DND-41 (cell line): ENCODE results near the gene HNRNPAB.

Source experiments
- ATAC-seq: fragments of 200-7000 bp; cut with Tn5 transposase; 3 replicates; pipeline ENCODE4 v1.9.1; 2021; ENCODE audit warnings: low read depth; ENCODE audit not compliant: insufficient read depth
- DNase-seq: peaks from one replicate; pipeline ENCODE4 v3.0.0-alpha.2; 2020
- H2AFZ ChIP-seq: 2 replicates; pipeline ENCODE4 v1.6.0; 2012; ENCODE audit warnings: low read depth, low read length
- H3K27ac ChIP-seq: 2 replicates; pipeline ENCODE4 v1.5.1; 2012; ENCODE audit warnings: low read length, inconsistent platforms
- H3K27me3 ChIP-seq: fragments of 200-600 bp; sonication (generic); 2 replicates; pipeline ENCODE4 v1.6.0; 2012; ENCODE audit warnings: low read length, mild to moderate bottlenecking, inconsistent platforms; ENCODE audit not compliant: insufficient read depth, poor library complexity
- H3K36me3 ChIP-seq: 2 replicates; pipeline ENCODE4 v1.5.1; 2012; ENCODE audit warnings: low read length, inconsistent platforms; ENCODE audit not compliant: insufficient read depth
- H3K4me1 ChIP-seq: 2 replicates; pipeline ENCODE4 v1.5.1; 2012; ENCODE audit warnings: mild to moderate bottlenecking, low read length; ENCODE audit not compliant: insufficient read depth
- H3K4me2 ChIP-seq: 2 replicates; pipeline ENCODE4 v1.6.0; 2012; ENCODE audit warnings: mild to moderate bottlenecking, moderate library complexity, low read length, inconsistent platforms; ENCODE audit not compliant: insufficient read depth
- H3K4me3 ChIP-seq, 2 experiments: fragments of 200-600 bp in 1 of 2; shearing (Covaris generic) in 1 of 2; 2 replicates each; pipeline ENCODE4 v1.5.1; 2012 to 2016; ENCODE audit warnings: inconsistent platforms in 2 of 2, low read length in 2 of 2, mild to moderate bottlenecking in 2 of 2, low read depth in 1 of 2, moderate library complexity in 1 of 2
- H3K79me2 ChIP-seq: 2 replicates; pipeline ENCODE4 v1.6.0; 2012; ENCODE audit warnings: low read length, inconsistent platforms; ENCODE audit not compliant: insufficient read depth
- H3K9ac ChIP-seq: 2 replicates; pipeline ENCODE4 v1.6.0; 2012; ENCODE audit warnings: low read depth, mild to moderate bottlenecking, inconsistent platforms, low read length, moderate library complexity
- H3K9me3 ChIP-seq: 2 replicates; pipeline ENCODE4 v1.5.1; 2012; ENCODE audit warnings: low read length, moderate library complexity, mild to moderate bottlenecking, inconsistent platforms; ENCODE audit not compliant: insufficient read depth, severe bottlenecking
- H4K20me1 ChIP-seq: 2 replicates; pipeline ENCODE4 v1.6.0; 2012; ENCODE audit warnings: low read length; ENCODE audit not compliant: insufficient read depth
- EZH2 ChIP-seq: IDR thresholded peaks from 3 replicates; pipeline ENCODE4 v1.6.1; 2012; ENCODE audit warnings: borderline replicate concordance, low read depth, mild to moderate bottlenecking, moderate library complexity, low read length, inconsistent platforms; ENCODE audit not compliant: severe bottlenecking
- TF ChIP-seq, protein P1 (sequence below): IDR thresholded peaks from 2 replicates; pipeline ENCODE4 v1.5.1; 2012; ENCODE audit warnings: borderline replicate concordance, low read length, moderate library complexity, mild to moderate bottlenecking; ENCODE audit not compliant: poor library complexity, severe bottlenecking; ENCODE audit errors: extremely low read depth

The HNRNPAB gene

GRCh38 chr5:178242416-178242815, 38.1 kb downstream of the HNRNPAB start:
- H3K9ac ChIP-seq, result no peak overlapping the region
- TF ChIP-seq, protein P1, sequence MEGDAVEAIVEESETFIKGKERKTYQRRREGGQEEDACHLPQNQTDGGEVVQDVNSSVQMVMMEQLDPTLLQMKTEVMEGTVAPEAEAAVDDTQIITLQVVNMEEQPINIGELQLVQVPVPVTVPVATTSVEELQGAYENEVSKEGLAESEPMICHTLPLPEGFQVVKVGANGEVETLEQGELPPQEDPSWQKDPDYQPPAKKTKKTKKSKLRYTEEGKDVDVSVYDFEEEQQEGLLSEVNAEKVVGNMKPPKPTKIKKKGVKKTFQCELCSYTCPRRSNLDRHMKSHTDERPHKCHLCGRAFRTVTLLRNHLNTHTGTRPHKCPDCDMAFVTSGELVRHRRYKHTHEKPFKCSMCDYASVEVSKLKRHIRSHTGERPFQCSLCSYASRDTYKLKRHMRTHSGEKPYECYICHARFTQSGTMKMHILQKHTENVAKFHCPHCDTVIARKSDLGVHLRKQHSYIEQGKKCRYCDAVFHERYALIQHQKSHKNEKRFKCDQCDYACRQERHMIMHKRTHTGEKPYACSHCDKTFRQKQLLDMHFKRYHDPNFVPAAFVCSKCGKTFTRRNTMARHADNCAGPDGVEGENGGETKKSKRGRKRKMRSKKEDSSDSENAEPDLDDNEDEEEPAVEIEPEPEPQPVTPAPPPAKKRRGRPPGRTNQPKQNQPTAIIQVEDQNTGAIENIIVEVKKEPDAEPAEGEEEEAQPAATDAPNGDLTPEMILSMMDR, result no peak
- no peak for TF ChIP-seq EZH2
- H3K36me3 ChIP-seq, result no peaks in the 10 kb centered on the region
- H3K27ac ChIP-seq, result no peak overlapping the region
- H3K4me3 ChIP-seq, result no peak overlapping the region
- no peaks in the 10 kb centered on the region for H3K27me3 ChIP-seq
- H4K20me1 ChIP-seq, result no peaks in the 10 kb centered on the region
- H3K4me2 ChIP-seq, result no peak overlapping the region
- no peak overlapping the region for H2AFZ ChIP-seq
- H3K9me3 ChIP-seq, result no peaks in the 10 kb centered on the region
- peaks cover 14% of the 10 kb centered on the region for H3K4me1 ChIP-seq
- ATAC-seq, result no peak
- no peaks in the 10 kb centered on the region for H3K79me2 ChIP-seq
- no peak for DNase-seq

- no peak overlapping the region for H3K27ac ChIP-seq
- DNase-seq (no peak), ATAC-seq (no peak)
- no peak overlapping the region for H3K9ac ChIP-seq
- H3K36me3 ChIP-seq, result no peaks in the 10 kb centered on the region
- no peaks in the 10 kb centered on the region for H3K27me3 ChIP-seq
- no peak overlapping the region for H3K4me2 ChIP-seq
- no peaks in the 10 kb centered on the region for H3K9me3 ChIP-seq
- TF ChIP-seq, protein P1, result no peak
- TF ChIP-seq EZH2, result no peak
- no peak overlapping the region for H3K4me3 ChIP-seq
- peaks cover 11% of the 10 kb centered on the region for H3K4me1 ChIP-seq
- H4K20me1 ChIP-seq, result no peaks in the 10 kb centered on the region
- H2AFZ ChIP-seq, result no peak overlapping the region
- no peaks in the 10 kb centered on the region for H3K79me2 ChIP-seq
These were observed 40.2 kb downstream of the HNRNPAB start for GRCh38 chr5:178244576-178244975.

DNA sequence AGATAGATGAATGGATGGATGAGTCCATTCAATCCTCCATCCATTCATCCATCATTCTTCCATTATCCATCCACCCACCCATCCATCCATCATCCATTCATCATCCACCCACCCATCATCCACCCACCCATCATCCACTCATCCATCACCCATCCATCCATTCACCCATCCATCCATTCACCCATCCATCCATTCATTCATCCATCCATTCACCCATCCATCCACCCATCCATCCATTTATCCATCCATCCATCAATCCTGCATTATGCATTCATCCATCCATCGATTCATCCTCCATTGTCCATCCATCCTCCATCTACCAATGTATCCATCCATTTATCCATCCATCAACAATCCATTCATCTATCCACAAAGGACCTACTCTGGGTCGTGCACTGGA, 41.1 kb downstream of the HNRNPAB start:
- Histone ChIP-seq H3K4me2 (no peak overlapping the region), H3K9me3 (no peaks in the 10 kb centered on the region), H3K4me1 (peaks cover 11% of the 10 kb centered on the region), H3K36me3 (no peaks in the 10 kb centered on the region), H3K79me2 (no peaks in the 10 kb centered on the region), H4K20me1 (no peaks in the 10 kb centered on the region), H3K27ac (no peak overlapping the region), H3K9ac (no peak overlapping the region), H3K27me3 (no peaks in the 10 kb centered on the region), H2AFZ (no peak overlapping the region), H3K4me3 (no peak overlapping the region)
- TF ChIP-seq, protein P1, result no peak
- no peak for TF ChIP-seq EZH2
- ATAC-seq (no peak), DNase-seq (no peak)

DNA sequence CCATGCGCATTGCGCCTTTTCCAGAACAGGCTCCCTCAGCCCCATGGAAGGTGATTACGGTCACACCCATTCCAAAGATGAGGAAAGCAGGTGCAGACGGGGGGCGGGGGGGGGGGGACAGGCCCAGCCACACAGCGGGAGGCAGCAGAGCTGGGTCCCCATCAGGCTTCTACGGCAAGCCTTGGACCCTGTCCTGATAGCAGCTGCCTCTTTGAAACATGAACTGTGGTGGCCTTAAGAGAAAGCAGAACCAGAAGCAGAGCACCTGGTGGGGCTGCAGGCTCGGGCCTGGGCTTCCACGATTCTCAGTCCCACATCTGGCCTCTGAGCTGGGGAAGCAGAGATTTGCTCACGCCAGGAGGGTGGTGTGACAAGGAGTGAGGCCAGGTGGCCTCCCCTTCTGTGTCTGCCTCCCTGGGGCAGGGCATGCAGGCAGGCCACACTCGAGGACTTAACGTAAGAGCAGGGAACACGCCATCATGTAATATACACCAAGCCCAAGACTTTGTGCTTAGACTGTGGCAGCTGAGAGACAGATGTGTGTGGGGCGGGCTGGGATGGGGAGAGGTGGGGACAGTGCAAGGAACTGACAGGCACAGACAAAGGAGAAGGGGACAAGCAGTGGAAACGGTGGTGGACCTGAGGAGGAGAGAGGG, 42.4 kb downstream of the HNRNPAB start:
- Histone ChIP-seq H3K79me2 (no peaks in the 10 kb centered on the region), H3K9ac (no peak overlapping the region), H3K27ac (no peak overlapping the region), H3K4me3 (no peak overlapping the region), H3K36me3 (no peaks in the 10 kb centered on the region), H4K20me1 (no peaks in the 10 kb centered on the region), H2AFZ (no peak overlapping the region), H3K4me1 (peaks cover under 1% of the 10 kb centered on the region; the same call in 1 of the 2 replicates), H3K27me3 (no peaks in the 10 kb centered on the region), H3K4me2 (no peak overlapping the region), H3K9me3 (no peaks in the 10 kb centered on the region)
- no peak for DNase-seq
- TF ChIP-seq, protein P1, result no peak
- TF ChIP-seq EZH2, result no peak
- no peak for ATAC-seq
